ENCODE data around the gene LGALS3BP.

Gene LGALS3BP

DNA sequence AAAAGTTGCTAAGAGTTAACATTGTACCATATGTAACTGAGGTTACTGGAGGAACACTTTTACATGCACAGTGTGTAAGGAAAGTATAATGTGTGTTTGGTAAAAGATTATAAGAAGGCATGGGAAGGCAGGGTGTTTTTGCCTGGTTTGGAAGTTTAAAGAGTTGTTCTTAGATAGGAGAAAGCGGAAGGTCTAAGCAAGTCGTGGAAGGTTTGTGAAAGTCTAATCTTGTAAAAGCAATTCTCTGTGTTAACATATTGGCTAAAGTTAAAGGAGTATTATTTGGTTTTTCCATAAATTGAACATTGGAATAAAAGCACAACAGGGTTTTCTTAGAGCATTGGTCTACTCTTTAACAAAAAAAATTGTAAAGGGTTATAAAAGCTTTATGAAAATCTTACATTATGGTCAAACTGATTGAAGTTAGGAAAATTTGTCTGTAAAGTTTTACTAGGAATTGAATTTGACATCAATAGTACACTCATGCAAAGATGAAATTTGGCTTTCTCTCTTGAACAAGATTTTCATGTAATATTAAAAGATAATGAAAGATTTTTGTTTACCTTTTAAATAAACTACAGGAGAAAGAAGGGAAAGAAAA lies 34.5 kb upstream of the LGALS3BP start:
- no peak for DNase-seq

- DNase-seq: no peak
Observed at GRCh38 chr17:79012563-79013134, 32.9 kb upstream of the LGALS3BP start.

GRCh38 chr17:79011451-79012147 lies 31.9 kb upstream of the LGALS3BP start:
- peak; percentile 56 for DNase-seq

GRCh38 chr17:79010304-79010646 lies 30.6 kb upstream of the LGALS3BP start:
- DNase-seq: no peak

GRCh38 chr17:79009397-79010303 lies 29.9 kb upstream of the LGALS3BP start, which contains the start of gene CANT1:
CANT1 (minus strand) TSS chr17:79009764; CDS start chr17:78997622, 12,142 bp downstream.
- peak; percentile 86 for DNase-seq

DNA sequence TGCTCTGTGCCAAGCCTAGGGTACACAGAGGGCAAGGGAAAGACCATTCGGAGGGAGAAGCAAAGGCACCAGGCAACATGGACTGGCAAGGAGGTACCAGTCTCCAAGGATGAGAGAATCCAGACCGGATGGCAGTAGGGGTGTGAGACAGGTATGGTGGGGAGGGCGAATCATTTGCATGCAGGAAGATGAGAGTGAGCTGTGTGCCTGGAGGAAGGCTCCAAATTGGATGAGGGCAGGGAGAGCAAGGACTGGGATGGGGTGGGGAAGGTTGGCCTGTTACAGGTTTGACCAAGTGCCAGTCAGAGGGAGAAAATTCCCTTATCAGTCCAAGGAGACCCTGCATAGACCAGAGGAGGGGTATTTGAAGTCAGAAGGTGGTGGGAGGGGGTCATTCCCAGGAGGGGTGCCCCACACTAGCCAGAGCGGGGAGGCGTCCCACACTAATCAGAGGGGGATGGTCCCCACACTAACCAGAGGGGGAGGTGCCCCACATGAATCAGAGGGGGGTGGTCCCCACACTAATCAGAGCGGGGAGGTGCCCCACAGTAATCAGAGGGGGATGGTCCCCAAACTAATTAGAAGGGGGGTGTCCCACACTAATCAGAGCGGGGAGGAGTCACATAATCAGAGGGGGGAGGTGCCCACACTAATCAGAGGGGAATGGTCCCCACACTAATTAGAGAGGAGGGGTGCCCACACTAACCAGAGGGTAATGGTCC lies 29.1 kb upstream of the LGALS3BP start:
- DNase-seq: no peak

DNA sequence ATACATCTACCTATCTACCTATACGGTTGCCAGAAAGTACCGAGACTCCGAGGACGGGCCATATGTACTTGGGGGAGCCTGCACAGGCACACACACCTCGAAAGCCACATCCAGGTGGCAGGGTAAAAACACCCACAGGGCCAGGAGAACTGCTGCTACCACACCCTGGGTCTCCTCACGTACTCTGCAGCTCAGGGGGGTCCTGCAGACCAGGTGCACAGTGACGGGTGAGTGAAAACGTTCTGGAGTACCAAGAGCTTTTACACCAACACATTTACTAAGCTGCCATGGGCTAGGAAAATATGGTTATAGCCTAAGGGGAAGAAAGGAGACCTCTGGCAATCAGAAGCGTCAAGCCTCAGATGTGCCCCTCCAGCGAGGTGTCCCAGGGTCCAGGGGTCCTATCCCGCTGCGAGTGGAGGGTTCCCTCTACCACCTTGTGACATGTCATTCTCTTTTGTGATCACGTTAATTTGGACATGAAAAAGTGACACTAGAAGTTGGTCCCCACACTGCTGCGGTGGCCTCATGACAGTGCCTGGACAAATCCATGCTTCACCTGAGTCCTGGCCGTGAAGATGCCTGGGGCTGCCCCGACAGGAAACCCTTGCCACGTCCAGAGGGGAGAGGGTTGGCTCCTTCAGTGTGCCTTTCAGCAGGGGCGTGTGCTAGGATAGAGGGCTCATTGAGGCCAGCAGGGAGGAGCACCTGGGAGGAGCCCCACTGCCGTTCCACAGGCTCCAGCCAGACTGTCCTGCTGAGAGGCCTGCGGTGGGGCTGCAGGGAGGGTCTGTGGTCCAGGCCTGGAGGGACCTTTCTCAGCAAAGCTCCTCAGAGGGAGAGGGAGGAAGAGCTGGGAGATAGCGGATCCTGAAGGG lies 28.0 kb upstream of the LGALS3BP start:
- no peak for DNase-seq

DNA sequence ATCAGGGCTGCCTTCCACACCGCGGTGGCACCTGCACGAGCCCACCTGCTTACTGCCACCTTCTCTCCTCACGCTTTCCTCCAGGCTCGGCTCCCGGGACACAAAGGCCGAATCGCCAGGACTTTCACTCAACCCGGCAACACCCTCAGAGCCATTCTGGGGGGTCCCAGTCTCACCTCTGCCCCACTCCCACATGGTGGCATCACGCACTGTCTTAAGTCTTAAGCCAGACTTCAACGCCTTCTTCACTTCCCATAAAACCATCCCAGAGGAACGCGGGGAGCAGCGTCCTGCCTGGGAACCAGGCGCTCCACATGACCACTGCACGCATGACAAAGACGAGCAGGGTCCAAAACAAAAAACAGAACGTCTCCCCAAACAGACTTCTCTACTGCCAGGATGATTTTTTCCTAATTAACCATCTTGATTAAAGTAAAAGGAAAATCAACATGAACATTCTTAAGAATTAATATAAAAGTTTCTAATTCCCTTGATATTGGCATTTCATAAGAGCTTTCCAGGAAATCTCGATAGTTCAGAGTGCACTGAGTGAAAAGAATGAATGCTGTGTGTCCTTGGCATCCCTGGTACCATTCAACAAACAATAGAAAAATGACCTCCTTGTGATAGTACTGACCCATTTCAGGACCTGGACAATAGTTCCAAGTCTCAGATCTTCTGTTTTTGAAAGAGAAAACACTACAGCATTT lies 27.2 kb upstream of the LGALS3BP start:
- DNase-seq: no peak

DNA sequence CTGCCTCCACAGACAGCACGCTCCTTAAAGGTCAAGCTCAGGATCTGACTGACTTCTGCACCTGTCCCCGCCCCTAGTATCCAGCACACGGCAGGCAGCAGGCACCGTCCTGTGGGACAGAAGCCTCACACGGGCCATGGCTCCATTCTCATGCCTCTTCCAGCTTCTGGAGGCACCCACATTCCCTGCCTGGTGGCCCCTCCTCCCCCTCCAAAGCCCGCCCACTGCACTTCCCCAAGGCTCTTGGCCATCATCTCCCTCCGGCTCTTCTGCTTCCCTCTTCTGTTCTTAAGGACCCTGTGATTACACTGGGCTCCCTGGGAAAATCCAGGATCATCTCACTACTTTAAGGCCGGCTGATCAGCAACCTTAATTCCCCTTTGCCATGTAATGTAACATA lies 26.3 kb upstream of the LGALS3BP start:
- DNase-seq: no peak

DNA sequence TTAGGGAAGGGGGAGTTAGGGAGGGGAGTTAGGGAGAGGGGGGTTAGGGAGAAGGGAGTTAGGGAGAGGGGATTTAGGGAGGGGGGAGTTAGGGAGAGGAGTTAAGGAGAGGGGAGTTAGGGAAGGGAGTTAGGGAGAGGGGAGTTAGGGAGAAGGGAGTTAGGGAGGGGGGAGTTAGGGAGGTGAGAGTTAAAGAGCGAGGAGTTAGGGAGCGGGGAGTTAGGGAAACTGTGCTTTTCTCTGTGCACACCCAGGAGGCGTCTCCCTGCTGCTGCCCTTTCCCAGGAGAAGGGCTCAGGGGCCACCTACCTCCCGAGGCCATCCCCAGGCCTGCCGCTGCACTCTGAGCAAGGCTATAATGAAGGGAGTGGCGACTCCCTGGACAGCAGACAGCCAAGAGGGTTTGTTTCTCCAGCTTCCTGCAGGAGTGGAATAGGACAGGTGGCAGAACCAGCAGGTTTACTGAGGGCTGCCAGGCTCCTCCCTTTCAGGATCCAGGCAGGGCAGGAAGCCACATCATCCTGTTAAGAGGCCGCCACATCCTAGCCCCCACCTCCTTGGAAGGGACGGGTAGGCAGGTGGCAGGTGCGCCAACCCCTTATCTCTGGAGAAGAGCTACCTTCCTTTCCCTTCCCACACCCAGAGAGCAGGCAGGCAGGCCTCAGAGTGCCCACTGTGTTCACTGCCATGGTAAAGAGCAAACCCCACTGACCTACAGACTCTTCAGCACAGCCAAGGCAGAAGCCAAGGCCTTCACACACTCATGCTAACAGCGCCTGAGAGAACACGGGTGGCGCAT lies 25.5 kb upstream of the LGALS3BP start:
- no peak for DNase-seq

DNA sequence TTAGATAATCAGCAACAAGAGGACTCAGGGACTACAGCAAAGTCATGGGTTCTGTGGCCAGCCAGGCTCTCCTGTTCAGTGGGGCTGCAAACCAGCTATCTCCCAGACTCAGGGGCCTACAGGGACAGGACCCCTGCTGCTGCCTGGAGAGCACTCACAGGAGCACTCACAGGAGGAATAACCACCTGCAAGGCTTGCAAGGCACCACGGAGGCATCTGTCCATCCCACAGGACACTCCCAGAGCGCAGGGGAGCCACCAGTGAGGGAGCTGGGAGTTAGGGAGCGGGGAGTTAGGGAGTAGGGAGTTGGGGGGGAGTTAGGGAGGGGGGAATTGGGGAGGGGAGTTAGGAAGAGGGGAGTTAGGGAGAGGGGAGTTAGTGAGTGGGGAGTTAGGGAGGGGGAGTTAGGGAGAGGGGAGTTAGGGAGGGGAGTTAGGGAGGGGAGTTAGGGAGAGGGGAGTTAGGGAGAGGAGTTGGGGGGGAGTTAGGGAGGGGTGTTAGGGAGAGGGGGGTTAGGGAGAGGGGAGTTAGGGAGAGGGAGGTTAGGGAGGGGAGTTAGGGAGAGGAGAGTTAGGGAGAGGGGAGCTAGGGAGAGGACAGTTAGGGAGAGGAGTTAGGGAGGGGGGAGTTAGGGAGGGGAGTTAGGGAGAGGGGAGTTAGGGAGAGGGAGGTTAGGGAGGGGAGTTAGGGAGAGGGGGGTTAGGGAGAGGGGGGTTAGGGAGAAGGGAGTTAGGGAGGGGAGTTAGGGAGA lies 24.1 kb upstream of the LGALS3BP start:
- DNase-seq: no peak

- no peak for DNase-seq
Observed at GRCh38 chr17:79002796-79003593, 23.3 kb upstream of the LGALS3BP start.

GRCh38 chr17:79002291-79002690 lies 22.6 kb upstream of the LGALS3BP start:
- DNase-seq: no peak

DNA sequence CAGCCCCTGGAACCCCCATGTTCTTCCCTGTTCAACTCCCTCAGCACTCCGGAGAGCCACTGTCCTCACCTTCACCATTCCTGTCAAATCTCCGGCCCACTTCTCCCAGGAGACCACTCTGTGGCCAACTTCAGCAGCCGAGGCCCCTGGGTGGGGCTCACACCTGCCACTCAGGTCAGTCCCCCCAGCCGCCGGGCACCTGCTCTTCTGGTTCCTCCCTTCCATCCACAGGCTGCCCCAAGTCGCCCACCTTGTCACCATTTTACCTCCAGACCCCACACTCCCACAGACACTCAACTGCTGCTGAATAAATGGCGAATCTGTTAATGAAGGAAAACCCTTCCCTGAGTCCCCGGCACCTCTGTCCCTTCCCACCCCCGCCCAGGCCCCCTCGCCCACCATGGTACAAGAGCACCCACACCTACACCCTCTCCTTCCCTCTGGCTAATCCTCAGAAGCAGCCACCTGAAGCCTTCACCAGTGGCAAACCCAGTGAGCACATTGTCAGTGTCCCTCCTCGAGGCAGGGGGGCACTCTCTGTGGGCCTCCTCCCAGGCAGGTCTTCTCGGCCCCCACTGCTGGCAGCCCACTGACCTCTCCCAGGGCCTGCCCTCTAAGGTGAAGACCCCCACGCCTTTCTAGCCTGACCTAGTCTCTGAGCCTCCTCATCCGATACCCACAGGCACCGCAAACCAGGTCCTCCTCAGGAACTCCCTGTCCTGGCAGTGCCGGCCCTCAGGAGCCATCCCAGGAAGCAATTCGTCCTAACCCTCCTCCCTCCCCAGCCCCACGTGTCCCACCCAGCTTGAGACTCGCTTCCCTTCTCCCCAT lies 21.7 kb upstream of the LGALS3BP start:
- DNase-seq: no peak

- no peak for DNase-seq
Observed at GRCh38 chr17:79000396-79001189, 20.9 kb upstream of the LGALS3BP start.

GRCh38 chr17:78999947-79000395 lies 20.2 kb upstream of the LGALS3BP start:
- no peak for DNase-seq
